OCI-LY7 (cell line): ENCODE results near the gene TPD52L1.

Experiments
- EZH2phosphoT487 ChIP-seq: fragments of 200-600 bp; sonication (generic); IDR thresholded peaks from 2 replicates; pipeline ENCODE4 v1.6.1; 2018; ENCODE audit warnings: low read depth, borderline replicate concordance, mild to moderate bottlenecking, mixed run types, antibody characterized with exemption, low read length, moderate library complexity, mixed read lengths
- TF ChIP-seq, protein P1 (sequence below): fragments of 200-600 bp; sonication (generic); conservative IDR thresholded peaks from 2 replicates; pipeline ENCODE4 v1.5.1; 2014; ENCODE audit warnings: mild to moderate bottlenecking, antibody characterized with exemption, low read length, moderate library complexity, mixed read lengths

DNA sequence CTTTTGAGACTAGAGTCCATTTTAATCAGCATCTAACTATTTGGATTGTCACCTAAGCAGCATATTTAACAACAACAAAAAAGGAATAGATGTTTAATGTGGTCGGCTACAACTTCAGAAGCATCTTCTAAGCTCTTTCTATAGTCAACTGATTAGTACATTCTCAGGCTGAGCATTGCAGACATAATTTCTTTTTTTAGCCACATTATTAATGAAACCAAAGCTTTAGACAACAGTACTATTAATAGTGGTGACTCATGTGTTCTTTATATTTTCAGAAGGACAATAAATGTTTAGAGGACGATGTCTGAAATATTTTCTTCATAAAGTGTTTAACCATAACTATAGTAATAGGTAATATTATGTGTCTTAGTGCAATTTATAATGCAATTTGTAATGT, 52.4 kb downstream of the TPD52L1 start:
- TF ChIP-seq, protein P1, sequence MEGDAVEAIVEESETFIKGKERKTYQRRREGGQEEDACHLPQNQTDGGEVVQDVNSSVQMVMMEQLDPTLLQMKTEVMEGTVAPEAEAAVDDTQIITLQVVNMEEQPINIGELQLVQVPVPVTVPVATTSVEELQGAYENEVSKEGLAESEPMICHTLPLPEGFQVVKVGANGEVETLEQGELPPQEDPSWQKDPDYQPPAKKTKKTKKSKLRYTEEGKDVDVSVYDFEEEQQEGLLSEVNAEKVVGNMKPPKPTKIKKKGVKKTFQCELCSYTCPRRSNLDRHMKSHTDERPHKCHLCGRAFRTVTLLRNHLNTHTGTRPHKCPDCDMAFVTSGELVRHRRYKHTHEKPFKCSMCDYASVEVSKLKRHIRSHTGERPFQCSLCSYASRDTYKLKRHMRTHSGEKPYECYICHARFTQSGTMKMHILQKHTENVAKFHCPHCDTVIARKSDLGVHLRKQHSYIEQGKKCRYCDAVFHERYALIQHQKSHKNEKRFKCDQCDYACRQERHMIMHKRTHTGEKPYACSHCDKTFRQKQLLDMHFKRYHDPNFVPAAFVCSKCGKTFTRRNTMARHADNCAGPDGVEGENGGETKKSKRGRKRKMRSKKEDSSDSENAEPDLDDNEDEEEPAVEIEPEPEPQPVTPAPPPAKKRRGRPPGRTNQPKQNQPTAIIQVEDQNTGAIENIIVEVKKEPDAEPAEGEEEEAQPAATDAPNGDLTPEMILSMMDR = no peak
- no peak for TF ChIP-seq EZH2phosphoT487
